Neural cell (in vitro differentiated cells): Measurements from ENCODE around the gene TMOD1.

Experiments
- CTCF ChIP-seq: fragments of 450-650 bp; IDR thresholded peaks from 2 replicates; pipeline ENCODE4 v1.5.1; 2014; ENCODE audit warnings: antibody characterized with exemption, mild to moderate bottlenecking, moderate library complexity; ENCODE audit not compliant: poor library complexity, severe bottlenecking
- EP300 ChIP-seq: fragments of 450-650 bp; conservative IDR thresholded peaks from 2 replicates; pipeline ENCODE4 v1.6.1; 2014; ENCODE audit warnings: antibody characterized with exemption, mild to moderate bottlenecking, moderate library complexity; ENCODE audit not compliant: poor library complexity, severe bottlenecking
- EZH2 ChIP-seq: fragments of 200-600, 300-800 bp; shearing (Covaris generic), sonication (generic); IDR thresholded peaks from 2 replicates; pipeline ENCODE4 v1.6.1; 2014; ENCODE audit warnings: antibody characterized with exemption, low read length, borderline replicate concordance, mild to moderate bottlenecking; ENCODE audit not compliant: insufficient read depth, poor library complexity, severe bottlenecking
- MXI1 ChIP-seq: fragments of 450-650 bp; conservative IDR thresholded peaks from 2 replicates; pipeline ENCODE4 v1.6.1; 2014; ENCODE audit warnings: antibody characterized with exemption, mild to moderate bottlenecking; ENCODE audit not compliant: poor library complexity, severe bottlenecking
- POLR2AphosphoS5 ChIP-seq: IDR thresholded peaks from 2 replicates; pipeline ENCODE4 v1.6.1; 2012
- REST ChIP-seq: IDR thresholded peaks from 2 replicates; pipeline ENCODE4 v1.6.1; 2012; ENCODE audit warnings: borderline replicate concordance
- SMC3 ChIP-seq: fragments of 450-650 bp; conservative IDR thresholded peaks from 2 replicates; pipeline ENCODE4 v1.6.1; 2014; ENCODE audit warnings: antibody characterized with exemption, mild to moderate bottlenecking, moderate library complexity; ENCODE audit not compliant: poor library complexity

GRCh38 chr9:97515662-97516061 lies 14.2 kb downstream of the TMOD1 start:
- TF ChIP-seq CTCF, result no peak
- no peak for TF ChIP-seq POLR2AphosphoS5
- TF ChIP-seq EP300, result no peak
- TF ChIP-seq EZH2, result no peak
- no peak for TF ChIP-seq REST
- TF ChIP-seq SMC3, result no peak
- no peak for TF ChIP-seq MXI1
